ENCODE measurements around the gene DEFB125. TPM values are rescaled to one million over a fixed set of nuclear protein-coding genes. Genes with fewer than 3 reads are reported as not detected.

Gene DEFB125
- total and polyA plus RNA-seq, 2 donors (not counting 3 experiments of a cell fraction or from before 2014, with no cell fraction given): not detected

DNA sequence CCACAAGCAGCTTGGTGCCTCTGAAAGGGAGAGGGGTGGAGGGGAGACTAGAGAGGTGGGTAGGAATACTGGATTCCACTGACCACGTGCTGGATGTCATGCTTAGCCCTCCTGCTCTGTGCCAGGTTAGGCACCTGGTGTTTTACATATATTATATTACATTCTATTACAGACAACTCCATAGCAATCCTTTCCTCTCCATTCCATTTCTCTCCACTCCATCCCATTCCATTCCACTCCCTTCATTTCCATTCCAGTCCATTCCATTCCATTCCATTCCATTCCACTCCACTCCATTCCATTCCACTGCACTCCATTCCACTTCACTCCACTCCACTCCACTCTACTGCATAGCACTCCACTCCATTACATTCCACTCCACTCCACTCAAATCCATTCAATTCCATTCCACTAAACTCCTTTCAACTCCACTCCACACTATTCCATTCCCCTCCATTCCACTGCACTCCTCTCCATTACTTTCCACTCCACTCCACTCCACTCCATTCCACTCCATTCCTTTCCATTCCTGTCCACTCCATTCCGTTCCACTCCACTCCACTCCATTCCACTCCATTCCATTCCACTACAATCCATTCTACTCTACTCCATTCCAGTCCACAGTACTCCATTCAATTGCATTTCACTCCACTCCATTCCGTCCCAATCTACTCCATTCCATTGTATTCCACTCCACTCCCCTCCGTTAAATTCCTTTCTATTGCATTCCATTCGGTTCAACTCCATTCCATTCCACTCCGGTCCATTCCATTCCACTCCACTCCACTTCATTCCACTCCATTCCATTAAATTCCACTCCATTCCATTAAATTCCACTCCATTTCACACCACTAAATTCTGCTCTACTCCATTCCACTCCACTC is 27.2 kb upstream of the DEFB125 start:
- H2AFZ ChIP-seq (ENCODE audit: low read depth, low read length): no peak overlapping the region
- H3K9me1 ChIP-seq (replicated peaks; ENCODE audit: control insufficient read depth, extremely low read depth, insufficient read depth, low read length): no peaks in the 10 kb centered on the region
- no TSS peak for BruUV-seq (replicated peaks)
- TF ChIP-seq, protein P1, sequence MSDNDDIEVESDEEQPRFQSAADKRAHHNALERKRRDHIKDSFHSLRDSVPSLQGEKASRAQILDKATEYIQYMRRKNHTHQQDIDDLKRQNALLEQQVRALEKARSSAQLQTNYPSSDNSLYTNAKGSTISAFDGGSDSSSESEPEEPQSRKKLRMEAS (IDR thresholded peaks at IDR 0.05; ENCODE audit: insufficient read depth, insufficient read length): no peak
- TF ChIP-seq POLR2AphosphoS5 (IDR thresholded peaks at IDR 0.05; ENCODE audit: insufficient read depth, low read depth, low read length): no peak
- TF ChIP-seq FOS (IDR thresholded peaks at IDR 0.05; ENCODE audit: borderline replicate concordance, insufficient read depth, low read length): no peak
- TF ChIP-seq JUN (IDR thresholded peaks at IDR 0.05; ENCODE audit: borderline replicate concordance, insufficient read depth, insufficient read length, low read depth): no peak
- TF ChIP-seq EZH2 (IDR thresholded peaks at IDR 0.05; ENCODE audit: borderline replicate concordance, low read depth, low read length, severe bottlenecking): no peak
- TF ChIP-seq, protein P2, sequence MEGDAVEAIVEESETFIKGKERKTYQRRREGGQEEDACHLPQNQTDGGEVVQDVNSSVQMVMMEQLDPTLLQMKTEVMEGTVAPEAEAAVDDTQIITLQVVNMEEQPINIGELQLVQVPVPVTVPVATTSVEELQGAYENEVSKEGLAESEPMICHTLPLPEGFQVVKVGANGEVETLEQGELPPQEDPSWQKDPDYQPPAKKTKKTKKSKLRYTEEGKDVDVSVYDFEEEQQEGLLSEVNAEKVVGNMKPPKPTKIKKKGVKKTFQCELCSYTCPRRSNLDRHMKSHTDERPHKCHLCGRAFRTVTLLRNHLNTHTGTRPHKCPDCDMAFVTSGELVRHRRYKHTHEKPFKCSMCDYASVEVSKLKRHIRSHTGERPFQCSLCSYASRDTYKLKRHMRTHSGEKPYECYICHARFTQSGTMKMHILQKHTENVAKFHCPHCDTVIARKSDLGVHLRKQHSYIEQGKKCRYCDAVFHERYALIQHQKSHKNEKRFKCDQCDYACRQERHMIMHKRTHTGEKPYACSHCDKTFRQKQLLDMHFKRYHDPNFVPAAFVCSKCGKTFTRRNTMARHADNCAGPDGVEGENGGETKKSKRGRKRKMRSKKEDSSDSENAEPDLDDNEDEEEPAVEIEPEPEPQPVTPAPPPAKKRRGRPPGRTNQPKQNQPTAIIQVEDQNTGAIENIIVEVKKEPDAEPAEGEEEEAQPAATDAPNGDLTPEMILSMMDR (IDR thresholded peaks at IDR 0.05; ENCODE audit: extremely low read depth in 1 of 2, insufficient read depth in 1 of 2, low read depth in 1 of 2, low read length in 2 of 2): no peak
- TF ChIP-seq GATA2 (IDR thresholded peaks at IDR 0.05; ENCODE audit: insufficient read depth, insufficient read length, low read depth, low read length): no peak
- TF ChIP-seq MYC (IDR thresholded peaks at IDR 0.05; ENCODE audit: low read depth, low read length): no peak
- no peak for TF ChIP-seq POLR2A (IDR thresholded peaks at IDR 0.05; ENCODE audit: low read depth, low read length)
- H3K4me3 ChIP-seq (replicated peaks in 1 of 3; ENCODE audit: insufficient read depth in 1 of 3, low read depth in 1 of 3, low read length in 3 of 3): no peak overlapping the region
- POLR2A ChIA-PET: no interaction called here
- peaks cover 0 to 3% of the 10 kb centered on the region in 2 experiments for H3K27me3 ChIP-seq (ENCODE audit: control insufficient read depth in 2 of 2, insufficient read depth in 2 of 2, low read length in 2 of 2)
- no peak for DNase-seq (ENCODE audit: low read depth, low spot score)
- H4K20me1 ChIP-seq (replicated peaks; ENCODE audit: control insufficient read depth, extremely low read depth, insufficient read depth, low read length): no peaks in the 10 kb centered on the region
- no peak for FAIRE-seq
- CTCF ChIA-PET: no interaction called here
- intact Hi-C loops (cut with micrococcal nuclease): no loop called here
- dilution Hi-C loops (cut with MboI; ENCODE audit: extremely low pct_ligation_motif_present, low sequenced_read_pairs): no loop called here
- no peaks in the 10 kb centered on the region for H3K9me3 ChIP-seq (replicated peaks; ENCODE audit: control insufficient read depth, insufficient read depth, low read length)
- H3K4me2 ChIP-seq (ENCODE audit: insufficient read depth, low read length): no peak overlapping the region
- no peaks in the 10 kb centered on the region for H3K36me3 ChIP-seq (ENCODE audit: control insufficient read depth in 2 of 2, extremely low read depth in 1 of 2, insufficient read depth in 2 of 2, low read length in 2 of 2)
- H3K9ac ChIP-seq (replicated peaks; ENCODE audit: extremely low read depth, insufficient read depth, low read length): no peak overlapping the region
- no peaks in the 10 kb centered on the region for H3K4me1 ChIP-seq (ENCODE audit: control insufficient read depth, extremely low read depth, insufficient read depth, low read length)
- no peaks in the 10 kb centered on the region for H3K79me2 ChIP-seq (ENCODE audit: control insufficient read depth, insufficient read depth, low read length)
- H3K27ac ChIP-seq (ENCODE audit: insufficient read depth, low read depth, low read length): no peak overlapping the region
